Measurements from ENCODE around the gene HS1BP3. TPM values are rescaled to one million over a fixed set of nuclear protein-coding genes. Genes with fewer than 3 reads are reported as not detected.

Gene HS1BP3
- total and polyA plus RNA-seq, 8 donors, result 12.5 to 39.7 (median 13.4) TPM

- Histone ChIP-seq H3K36me3 (no peaks in the 10 kb centered on the region), H3K27me3 (no peaks in the 10 kb centered on the region), H3K9me3 (no peaks in the 10 kb centered on the region), H3K4me3 (no peak overlapping the region), H3K4me1 (peaks cover 23 to 60% of the 10 kb centered on the region in 2 donors), H3K27ac (peak overlapping the region in 1 of 2 donors; percentile 67)
- ATAC-seq, result no peak
- no peak for TF ChIP-seq CTCF (IDR thresholded peaks at IDR 0.05)
- intact Hi-C loops (cut with DNase I), result no loop called here
- DNase-seq, result peak in 1 of 4 donors; percentile 51
These were observed 58.5 kb downstream of the HS1BP3 start for GRCh38 chr2:20592106-20593071.

DNA sequence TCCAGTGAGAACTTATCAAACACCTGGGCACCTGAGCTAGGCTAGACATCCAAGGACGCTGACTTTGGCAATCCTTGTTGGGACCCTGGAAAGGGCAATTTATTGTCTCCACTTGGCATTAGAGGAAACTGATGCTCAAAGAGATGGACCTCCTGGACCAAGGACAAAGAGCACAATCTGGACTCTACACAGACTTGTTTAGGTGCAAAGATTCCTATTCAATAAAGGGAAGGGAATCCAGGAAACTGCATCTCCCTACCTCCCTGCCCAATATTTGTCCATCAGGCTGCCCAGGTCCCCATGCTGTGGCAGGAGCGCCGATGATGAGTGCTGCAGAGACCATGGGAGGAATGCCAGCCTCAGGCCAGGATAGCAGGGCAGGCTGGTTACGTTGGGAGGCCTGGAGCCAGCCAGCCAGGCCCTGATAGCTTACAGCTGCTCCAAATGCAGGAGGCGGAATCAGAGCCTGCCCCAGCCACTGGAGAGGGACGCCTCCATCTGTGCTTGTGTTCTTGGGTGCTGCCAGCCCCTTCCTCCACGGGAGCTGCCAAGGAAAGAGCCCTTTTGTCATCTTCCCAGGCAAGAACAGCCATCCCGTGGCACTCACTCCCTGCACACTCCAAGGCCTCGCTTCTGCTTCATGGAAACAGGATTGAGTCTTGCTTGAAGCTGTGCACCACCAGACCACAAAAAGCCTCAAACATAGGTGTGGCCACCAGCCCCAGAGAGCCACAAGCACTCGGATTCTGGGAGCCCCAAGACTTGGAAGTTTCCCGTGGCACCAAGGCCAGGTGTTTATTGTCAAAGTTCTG, 60.0 kb downstream of the HS1BP3 start:
- no peaks in the 10 kb centered on the region for H3K27me3 ChIP-seq
- H3K4me1 ChIP-seq, result peaks cover 17 to 47% of the 10 kb centered on the region in 2 donors
- H3K36me3 ChIP-seq, result no peaks in the 10 kb centered on the region
- peak in 2 of 4 donors; percentile 27 to 50 for DNase-seq
- intact Hi-C loops (cut with DNase I), result no loop called here
- H3K27ac ChIP-seq, result no peak overlapping the region
- H3K9me3 ChIP-seq, result no peaks in the 10 kb centered on the region
- no peak for ATAC-seq
- TF ChIP-seq CTCF (IDR thresholded peaks at IDR 0.05), result no peak
- H3K4me3 ChIP-seq, result no peak overlapping the region

GRCh38 chr2:20589975-20590703, 60.8 kb downstream of the HS1BP3 start:
- no peak overlapping the region for H3K27ac ChIP-seq

More at GRCh38 chr2:20589975-20590703, 60.8 kb downstream of the HS1BP3 start:
- Histone ChIP-seq H3K36me3 (no peaks in the 10 kb centered on the region), H3K4me3 (no peak overlapping the region), H3K4me1 (peaks cover 22 to 39% of the 10 kb centered on the region in 2 donors), H3K9me3 (no peaks in the 10 kb centered on the region), H3K27me3 (no peaks in the 10 kb centered on the region)
- peak in 2 of 4 donors; percentile 31 to 58 for DNase-seq
- ATAC-seq, result no peak
- intact Hi-C loops (cut with DNase I), result no loop called here
- TF ChIP-seq CTCF (IDR thresholded peaks at IDR 0.05), result no peak

Measured in left lung (tissue), 10 donors.